Neural crest cell (in vitro differentiated cells): Measurements from ENCODE around the gene ARHGAP4. TPM values are rescaled to one million over a fixed set of nuclear protein-coding genes. Genes with fewer than 3 reads are reported as not detected.

Experiments used
- DNase-seq: peaks from one replicate; pipeline ENCODE4 v3.0.0; 2021; ENCODE audit warnings: low read depth, mixed read lengths, low spot score
- H3K27ac Mint-ChIP-seq: one replicate; pipeline ENCODE4 v1.8.0; 2021; ENCODE audit warnings: mild to moderate bottlenecking, mixed read lengths; ENCODE audit not compliant: unreplicated experiment
- H3K27me3 Mint-ChIP-seq: 2 replicates; pipeline ENCODE4 v1.8.0; 2021; ENCODE audit warnings: low read depth, mild to moderate bottlenecking, mixed read lengths
- H3K36me3 Mint-ChIP-seq: 2 replicates; pipeline ENCODE4 v1.8.0; 2021; ENCODE audit warnings: low read depth, mild to moderate bottlenecking, mixed read lengths
- H3K4me1 Mint-ChIP-seq: 2 replicates; pipeline ENCODE4 v1.8.0; 2021; ENCODE audit warnings: mixed read lengths
- H3K4me3 Mint-ChIP-seq: one replicate; pipeline ENCODE4 v1.8.0; 2021; ENCODE audit warnings: mild to moderate bottlenecking, mixed read lengths
- H3K9me3 Mint-ChIP-seq: 2 replicates; pipeline ENCODE4 v1.8.0; 2021; ENCODE audit warnings: mixed read lengths
- CTCF ChIP-seq: fragments of 200-600 bp; sonication (generic); conservative IDR thresholded peaks from 2 replicates; pipeline ENCODE4 v1.5.0; 2021; ENCODE audit warnings: antibody characterized with exemption, mild to moderate bottlenecking
- total RNA-seq: library from RNA; stranded (reverse); gene quantifications from 2 replicates; pipeline ENCODE4 v1.2.1, GENCODE V29; 2021

The ARHGAP4 gene
- total RNA-seq, 1 donor from 2014 or later, result 10.7 TPM

GRCh38 chrX:153903238-153903980 lies 22.7 kb downstream of the ARHGAP4 start:
- H3K4me3 Mint-ChIP-seq, result no peak overlapping the region
- no peak overlapping the region for H3K27ac Mint-ChIP-seq
- TF ChIP-seq CTCF, result no peak
- H3K4me1 Mint-ChIP-seq, result peaks cover 22% of the 10 kb centered on the region
- no peak for DNase-seq
- peaks cover 4% of the 10 kb centered on the region for H3K9me3 Mint-ChIP-seq
- H3K36me3 Mint-ChIP-seq, result peaks cover 4% of the 10 kb centered on the region
- H3K27me3 Mint-ChIP-seq, result no peaks in the 10 kb centered on the region

- H3K4me3 Mint-ChIP-seq, result no peak overlapping the region
- no peak overlapping the region for H3K27ac Mint-ChIP-seq
- no peak for TF ChIP-seq CTCF
- peaks cover 4% of the 10 kb centered on the region for H3K36me3 Mint-ChIP-seq
- DNase-seq, result no peak
- H3K9me3 Mint-ChIP-seq, result peaks cover 5% of the 10 kb centered on the region
- no peaks in the 10 kb centered on the region for H3K27me3 Mint-ChIP-seq
- peaks cover 22% of the 10 kb centered on the region for H3K4me1 Mint-ChIP-seq
Measured at GRCh38 chrX:153902385-153902784, 23.7 kb downstream of the ARHGAP4 start.

- H3K9me3 Mint-ChIP-seq, result peaks cover 5% of the 10 kb centered on the region
- no peaks in the 10 kb centered on the region for H3K27me3 Mint-ChIP-seq
- H3K27ac Mint-ChIP-seq, result peak overlapping the region; percentile 87
- H3K36me3 Mint-ChIP-seq, result peaks cover 4% of the 10 kb centered on the region
- peaks cover 22% of the 10 kb centered on the region for H3K4me1 Mint-ChIP-seq
- DNase-seq, result no peak
- no peak overlapping the region for H3K4me3 Mint-ChIP-seq
- TF ChIP-seq CTCF, result no peak
Measured at GRCh38 chrX:153901753-153902140, 24.3 kb downstream of the ARHGAP4 start.

GRCh38 chrX:153900831-153901752 lies 25.0 kb downstream of the ARHGAP4 start:
- no peak for DNase-seq
- H3K27ac Mint-ChIP-seq, result peak overlapping the region; percentile 19
- no peaks in the 10 kb centered on the region for H3K27me3 Mint-ChIP-seq
- peaks cover 5% of the 10 kb centered on the region for H3K9me3 Mint-ChIP-seq
- H3K4me3 Mint-ChIP-seq, result peak overlapping the region; percentile 23
- peaks cover 27% of the 10 kb centered on the region for H3K4me1 Mint-ChIP-seq
- no peak for TF ChIP-seq CTCF
- peaks cover 4% of the 10 kb centered on the region for H3K36me3 Mint-ChIP-seq

- no peak for TF ChIP-seq CTCF
- H3K27me3 Mint-ChIP-seq, result no peaks in the 10 kb centered on the region
- H3K36me3 Mint-ChIP-seq, result no peaks in the 10 kb centered on the region
- H3K4me1 Mint-ChIP-seq, result peaks cover 22% of the 10 kb centered on the region
- H3K4me3 Mint-ChIP-seq, result no peak overlapping the region
- H3K27ac Mint-ChIP-seq, result no peak overlapping the region
- DNase-seq, result no peak
- H3K9me3 Mint-ChIP-seq, result peaks cover 3% of the 10 kb centered on the region
Measured at GRCh38 chrX:153897899-153898298, 28.2 kb downstream of the ARHGAP4 start.
